ENCODE data around the gene PSMC5.

DNA sequence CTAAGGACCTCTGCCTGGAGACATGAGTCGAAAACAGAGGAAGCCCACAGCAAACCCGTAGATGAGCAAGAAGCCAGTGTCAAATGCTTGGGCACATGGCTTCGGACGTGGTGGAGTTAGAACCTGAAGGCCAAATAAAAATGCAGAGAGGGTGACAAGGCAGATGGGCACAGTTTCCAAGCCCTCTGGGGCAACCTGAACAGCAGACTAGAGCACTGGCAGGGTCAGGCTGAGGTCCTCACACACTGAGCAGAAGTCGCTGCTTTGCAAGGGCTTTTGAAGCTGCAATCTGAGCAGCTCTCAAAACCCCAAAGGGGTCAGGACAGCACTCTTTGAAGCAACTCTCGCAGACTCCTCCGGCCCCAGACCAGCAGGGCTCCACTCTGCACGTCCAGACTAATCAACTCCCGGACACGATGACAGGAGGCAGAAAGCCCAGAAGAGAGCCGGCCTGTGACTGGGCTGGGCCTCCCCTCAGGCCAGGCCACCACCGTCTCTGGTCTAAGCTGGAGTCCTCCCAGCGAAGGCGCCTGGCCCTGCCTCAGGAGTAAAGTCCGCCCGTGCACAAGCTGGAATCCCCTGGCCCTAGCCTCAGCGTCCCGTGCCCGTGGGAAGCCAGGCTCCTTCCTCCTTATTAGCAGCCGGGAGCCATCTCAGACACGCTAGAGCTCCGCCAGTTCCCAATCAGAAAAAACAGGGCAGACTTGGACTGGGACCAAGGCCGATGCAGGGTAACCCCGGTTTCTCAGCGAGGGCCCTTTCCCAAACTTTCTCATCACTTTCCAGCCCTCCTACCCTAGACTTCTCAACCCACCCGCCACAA lies 14.3 kb downstream of the PSMC5 start:
- TF ChIP-seq, protein P1, sequence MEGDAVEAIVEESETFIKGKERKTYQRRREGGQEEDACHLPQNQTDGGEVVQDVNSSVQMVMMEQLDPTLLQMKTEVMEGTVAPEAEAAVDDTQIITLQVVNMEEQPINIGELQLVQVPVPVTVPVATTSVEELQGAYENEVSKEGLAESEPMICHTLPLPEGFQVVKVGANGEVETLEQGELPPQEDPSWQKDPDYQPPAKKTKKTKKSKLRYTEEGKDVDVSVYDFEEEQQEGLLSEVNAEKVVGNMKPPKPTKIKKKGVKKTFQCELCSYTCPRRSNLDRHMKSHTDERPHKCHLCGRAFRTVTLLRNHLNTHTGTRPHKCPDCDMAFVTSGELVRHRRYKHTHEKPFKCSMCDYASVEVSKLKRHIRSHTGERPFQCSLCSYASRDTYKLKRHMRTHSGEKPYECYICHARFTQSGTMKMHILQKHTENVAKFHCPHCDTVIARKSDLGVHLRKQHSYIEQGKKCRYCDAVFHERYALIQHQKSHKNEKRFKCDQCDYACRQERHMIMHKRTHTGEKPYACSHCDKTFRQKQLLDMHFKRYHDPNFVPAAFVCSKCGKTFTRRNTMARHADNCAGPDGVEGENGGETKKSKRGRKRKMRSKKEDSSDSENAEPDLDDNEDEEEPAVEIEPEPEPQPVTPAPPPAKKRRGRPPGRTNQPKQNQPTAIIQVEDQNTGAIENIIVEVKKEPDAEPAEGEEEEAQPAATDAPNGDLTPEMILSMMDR (IDR thresholded peaks at IDR 0.05; ENCODE audit: insufficient read depth, low read depth, low read length), result no peak
- no peak for TF ChIP-seq EZH2 (IDR thresholded peaks at IDR 0.05; ENCODE audit: insufficient read depth, low read length)
